ENCODE measurements around the gene AGAP1.

AGAP1 gene

GRCh38 chr2:235964787-235965390 lies 471.0 kb downstream of the AGAP1 start:
- H3K4me3 ChIP-seq (replicated peaks in 1 of 2; ENCODE audit: low read depth in 2 of 2, low read length in 2 of 2) = no peak overlapping the region
- no peak for DNase-seq (ENCODE audit: low read depth in 2 of 2)
- TF ChIP-seq, protein P1, sequence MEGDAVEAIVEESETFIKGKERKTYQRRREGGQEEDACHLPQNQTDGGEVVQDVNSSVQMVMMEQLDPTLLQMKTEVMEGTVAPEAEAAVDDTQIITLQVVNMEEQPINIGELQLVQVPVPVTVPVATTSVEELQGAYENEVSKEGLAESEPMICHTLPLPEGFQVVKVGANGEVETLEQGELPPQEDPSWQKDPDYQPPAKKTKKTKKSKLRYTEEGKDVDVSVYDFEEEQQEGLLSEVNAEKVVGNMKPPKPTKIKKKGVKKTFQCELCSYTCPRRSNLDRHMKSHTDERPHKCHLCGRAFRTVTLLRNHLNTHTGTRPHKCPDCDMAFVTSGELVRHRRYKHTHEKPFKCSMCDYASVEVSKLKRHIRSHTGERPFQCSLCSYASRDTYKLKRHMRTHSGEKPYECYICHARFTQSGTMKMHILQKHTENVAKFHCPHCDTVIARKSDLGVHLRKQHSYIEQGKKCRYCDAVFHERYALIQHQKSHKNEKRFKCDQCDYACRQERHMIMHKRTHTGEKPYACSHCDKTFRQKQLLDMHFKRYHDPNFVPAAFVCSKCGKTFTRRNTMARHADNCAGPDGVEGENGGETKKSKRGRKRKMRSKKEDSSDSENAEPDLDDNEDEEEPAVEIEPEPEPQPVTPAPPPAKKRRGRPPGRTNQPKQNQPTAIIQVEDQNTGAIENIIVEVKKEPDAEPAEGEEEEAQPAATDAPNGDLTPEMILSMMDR (IDR thresholded peaks at IDR 0.05; ENCODE audit: low read depth, low read length) = no peak

GRCh38 chr2:235966396-235966795 lies 472.6 kb downstream of the AGAP1 start:
- H3K4me3 ChIP-seq (replicated peaks in 1 of 2; ENCODE audit: low read depth in 2 of 2, low read length in 2 of 2) = no peak overlapping the region
- TF ChIP-seq, protein P1 (IDR thresholded peaks at IDR 0.05; ENCODE audit: low read depth, low read length) = peak; percentile 10
- no peak for DNase-seq (ENCODE audit: low read depth in 2 of 2)

DNA sequence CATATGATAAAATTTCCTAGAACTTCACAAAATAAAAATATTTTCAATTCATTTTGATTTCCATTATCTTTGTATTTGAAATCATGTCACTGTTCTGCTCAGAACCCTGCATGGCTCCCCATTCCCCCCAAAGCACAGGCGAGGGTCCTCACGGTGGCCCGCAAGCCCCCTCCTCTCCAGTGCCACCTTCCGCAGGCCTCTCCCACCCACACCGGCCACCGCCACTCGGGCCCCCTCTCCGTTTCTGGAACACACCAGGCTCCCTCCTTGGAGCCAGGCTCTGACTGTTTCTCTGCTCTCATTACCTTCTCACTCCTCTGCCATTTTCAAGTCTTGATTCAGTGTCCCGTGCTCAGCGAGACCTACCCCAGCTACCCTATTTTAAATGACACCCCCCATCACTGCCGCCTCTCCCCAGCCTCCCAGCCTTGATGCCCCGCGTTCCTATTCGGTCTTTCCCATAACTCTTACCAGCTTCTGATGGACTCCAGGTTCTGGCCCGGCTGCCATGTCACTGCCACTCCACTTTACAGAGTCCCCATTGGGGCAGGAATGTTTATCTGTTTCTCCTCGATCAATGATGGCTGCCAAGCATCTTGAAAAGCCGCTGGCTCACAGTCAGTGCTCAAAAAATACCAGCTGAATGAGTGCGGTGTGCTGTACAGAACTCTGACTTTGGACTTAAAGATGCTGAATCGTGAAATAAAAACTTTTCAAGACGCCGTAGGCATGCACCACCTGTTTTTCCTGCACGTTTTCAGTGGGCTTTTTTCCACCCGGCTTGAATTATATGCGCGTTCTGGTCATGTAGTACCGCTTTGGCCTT lies 473.3 kb downstream of the AGAP1 start:
- TF ChIP-seq, protein P1 (IDR thresholded peaks at IDR 0.05; ENCODE audit: low read depth, low read length) = no peak
- no peak overlapping the region for H3K4me3 ChIP-seq (replicated peaks in 1 of 2; ENCODE audit: low read depth in 2 of 2, low read length in 2 of 2)
- no peak for DNase-seq (ENCODE audit: low read depth in 2 of 2)

DNA sequence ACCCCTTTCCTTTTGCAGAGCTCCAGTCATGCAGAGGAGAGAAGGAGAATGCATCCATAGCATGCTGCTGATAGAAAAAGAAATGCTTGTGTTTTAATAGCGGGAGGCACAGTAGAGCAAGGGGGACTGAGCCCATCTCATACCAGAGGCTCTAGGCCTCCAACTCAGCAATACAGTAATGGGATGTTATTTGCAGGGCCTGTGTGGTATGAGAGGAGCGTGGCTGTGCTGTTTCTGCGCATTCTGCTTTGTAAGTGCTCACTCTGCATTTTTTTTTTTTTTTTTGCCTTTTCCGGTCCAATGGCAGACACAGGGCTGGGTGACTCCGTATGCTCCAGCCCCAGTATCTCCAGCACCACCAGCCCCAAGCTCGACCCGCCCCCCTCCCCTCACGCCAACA lies 474.3 kb downstream of the AGAP1 start:
- no peak for DNase-seq (ENCODE audit: low read depth in 2 of 2)
- TF ChIP-seq, protein P1 (IDR thresholded peaks at IDR 0.05; ENCODE audit: low read depth, low read length) = no peak
- H3K4me3 ChIP-seq (replicated peaks in 1 of 2; ENCODE audit: low read depth in 2 of 2, low read length in 2 of 2) = no peak overlapping the region

- TF ChIP-seq, protein P1 (IDR thresholded peaks at IDR 0.05; ENCODE audit: low read depth, low read length) = no peak
- DNase-seq (ENCODE audit: low read depth in 2 of 2) = no peak
- H3K4me3 ChIP-seq (replicated peaks in 1 of 2; ENCODE audit: low read depth in 2 of 2, low read length in 2 of 2) = no peak overlapping the region
These were observed 474.9 kb downstream of the AGAP1 start for GRCh38 chr2:235968616-235969324.

- DNase-seq (ENCODE audit: low read depth in 2 of 2) = no peak
- H3K4me3 ChIP-seq (replicated peaks in 1 of 2; ENCODE audit: low read depth in 2 of 2, low read length in 2 of 2) = no peak overlapping the region
- TF ChIP-seq, protein P1 (IDR thresholded peaks at IDR 0.05; ENCODE audit: low read depth, low read length) = no peak
These were observed 476.6 kb downstream of the AGAP1 start for GRCh38 chr2:235970204-235971040.

Measured in cardiac fibroblast (primary cell).